Suprapubic skin (tissue), 4 donors: ENCODE measurements around the gene SMURF2.

Experiments
- POLR2A ChIP-seq, 2 donors: fragments of 450-650 bp; IDR thresholded peaks; one replicate each; pipeline ENCODE4 v1.6.1; 2017; ENCODE audit warnings: antibody characterized with exemption in 2 of 2, mild to moderate bottlenecking in 2 of 2, moderate library complexity in 2 of 2
- POLR2AphosphoS5 ChIP-seq, 3 donors: sonication (generic); formaldehyde crosslinking; IDR thresholded peaks; one replicate each; pipeline ENCODE4 v1.6.1; 2017; ENCODE audit warnings: antibody characterized with exemption in 3 of 3
- TF ChIP-seq, protein P1 (sequence below), 2 donors: fragments of 200-600 bp in 1 of 2; fragments of 450-650 bp in 1 of 2; sonication (generic) in 1 of 2; IDR thresholded peaks; one replicate each; pipeline ENCODE4 v1.5.1; 2016 to 2019; ENCODE audit warnings: antibody characterized with exemption in 2 of 2, mild to moderate bottlenecking in 1 of 2, moderate library complexity in 1 of 2

DNA sequence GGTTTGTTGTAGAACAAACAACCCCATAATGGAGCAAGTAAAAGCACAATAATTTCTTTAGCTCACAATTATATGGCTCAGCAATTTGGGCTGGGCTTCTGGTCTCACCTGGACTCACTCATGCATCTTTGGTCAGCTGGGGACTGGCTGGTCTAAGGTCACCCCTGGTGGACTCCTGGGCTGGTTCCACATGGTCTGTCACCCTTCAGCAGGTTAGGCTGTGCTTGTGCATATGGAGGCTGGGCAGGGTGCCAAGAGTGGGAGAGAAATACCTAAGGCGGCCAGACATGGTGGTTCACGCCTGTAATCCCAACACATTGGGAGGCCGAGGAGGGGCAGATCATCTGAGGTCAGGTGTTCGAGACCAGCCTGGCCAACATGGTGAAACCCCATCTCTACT, 27.0 kb upstream of the SMURF2 start:
- TF ChIP-seq, protein P1, sequence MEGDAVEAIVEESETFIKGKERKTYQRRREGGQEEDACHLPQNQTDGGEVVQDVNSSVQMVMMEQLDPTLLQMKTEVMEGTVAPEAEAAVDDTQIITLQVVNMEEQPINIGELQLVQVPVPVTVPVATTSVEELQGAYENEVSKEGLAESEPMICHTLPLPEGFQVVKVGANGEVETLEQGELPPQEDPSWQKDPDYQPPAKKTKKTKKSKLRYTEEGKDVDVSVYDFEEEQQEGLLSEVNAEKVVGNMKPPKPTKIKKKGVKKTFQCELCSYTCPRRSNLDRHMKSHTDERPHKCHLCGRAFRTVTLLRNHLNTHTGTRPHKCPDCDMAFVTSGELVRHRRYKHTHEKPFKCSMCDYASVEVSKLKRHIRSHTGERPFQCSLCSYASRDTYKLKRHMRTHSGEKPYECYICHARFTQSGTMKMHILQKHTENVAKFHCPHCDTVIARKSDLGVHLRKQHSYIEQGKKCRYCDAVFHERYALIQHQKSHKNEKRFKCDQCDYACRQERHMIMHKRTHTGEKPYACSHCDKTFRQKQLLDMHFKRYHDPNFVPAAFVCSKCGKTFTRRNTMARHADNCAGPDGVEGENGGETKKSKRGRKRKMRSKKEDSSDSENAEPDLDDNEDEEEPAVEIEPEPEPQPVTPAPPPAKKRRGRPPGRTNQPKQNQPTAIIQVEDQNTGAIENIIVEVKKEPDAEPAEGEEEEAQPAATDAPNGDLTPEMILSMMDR (IDR thresholded peaks at IDR 0.05) = no peak
- no peak for TF ChIP-seq POLR2A (IDR thresholded peaks at IDR 0.05)
- no peak for TF ChIP-seq POLR2AphosphoS5 (IDR thresholded peaks at IDR 0.05)
